AG04450 (cell line): ENCODE data around the gene MBOAT1. TPM values are rescaled to one million over a fixed set of nuclear protein-coding genes. Genes with fewer than 3 reads are reported as not detected.

ENCODE experiments used
- CTCF ChIA-PET: fragments of 300-600, 350-600 bp; formaldehyde crosslinking; extraction: SDS; loops from one replicate; lab custom pipeline; 2022; ENCODE audit warnings: antibody characterized with exemption, inconsistent platforms; lab: Charles Lee
- POLR2A ChIA-PET: fragments of 350-600 bp; formaldehyde crosslinking; extraction: SDS; loops from one replicate; lab custom pipeline; 2021; ENCODE audit warnings: antibody characterized with exemption, inconsistent platforms; lab: Yijun Ruan, JAX
- DNase-seq: peaks from one replicate; pipeline ENCODE4 v3.0.0-alpha.2; 2011; ENCODE audit warnings: low read depth, low spot score
- H3K27ac ChIP-seq: one replicate; pipeline ENCODE4 v1.5.1; 2012; ENCODE audit warnings: low read depth, low read length, control low read depth
- H3K27me3 ChIP-seq: one replicate; pipeline ENCODE4 v1.6.0; 2012; ENCODE audit warnings: low read length; ENCODE audit not compliant: control insufficient read depth, insufficient read depth
- H3K4me3 ChIP-seq: 2 replicates; pipeline ENCODE4 v1.5.1; 2011; ENCODE audit warnings: mild to moderate bottlenecking, low read depth, low read length, control low read depth
- H3K9me3 ChIP-seq: 2 replicates; pipeline ENCODE4 v1.5.1; 2012; ENCODE audit warnings: low read length; ENCODE audit not compliant: control insufficient read depth, insufficient read depth
- CTCF ChIP-seq: IDR thresholded peaks from 2 replicates; pipeline ENCODE4 v1.5.1; 2011; ENCODE audit warnings: low read depth, low read length, control low read depth, inconsistent platforms
- polyA plus RNA-seq: library from polyadenylated mRNA; depleted of rRNA; stranded (reverse); fragments of >200 nt; gene quantifications from 2 replicates; pipeline ENCODE4 v1.2.3, GENCODE V29; 2011

MBOAT1 gene
- polyA plus RNA-seq, 1 experiment, result 2.1 TPM

- Histone ChIP-seq H3K9me3 (no peaks in the 10 kb centered on the region), H3K27me3 (no peaks in the 10 kb centered on the region), H3K27ac (no peak overlapping the region), H3K4me3 (no peak overlapping the region)
- ChIA-PET POLR2A (no interaction called here), CTCF (interaction anchor here (0.6 kb wide), 1 partner anchor 46 kb away, joined by 3 read pairs; no protein-coding TSS in a partner anchor)
- no peak for TF ChIP-seq CTCF
- DNase-seq, result no peak
Measured at GRCh38 chr6:20217891-20218290, 5.6 kb upstream of the MBOAT1 start.

- no peaks in the 10 kb centered on the region for H3K9me3 ChIP-seq
- H3K27ac ChIP-seq, result no peak overlapping the region
- no peaks in the 10 kb centered on the region for H3K27me3 ChIP-seq
- H3K4me3 ChIP-seq, result no peak overlapping the region
- DNase-seq, result no peak
- CTCF ChIA-PET, result interaction anchor here (1.5 kb wide), 1 partner anchor 90 kb away, joined by 7 read pairs; no protein-coding TSS in a partner anchor
- no peak for TF ChIP-seq CTCF
- POLR2A ChIA-PET, result no interaction called here
Measured at GRCh38 chr6:20217324-20217855, 5.1 kb upstream of the MBOAT1 start.

GRCh38 chr6:20215310-20215709 is 3.0 kb upstream of the MBOAT1 start:
- POLR2A ChIA-PET, result no interaction called here
- no peak for DNase-seq
- H3K4me3 ChIP-seq, result no peak overlapping the region
- no peak overlapping the region for H3K27ac ChIP-seq
- no peaks in the 10 kb centered on the region for H3K27me3 ChIP-seq
- CTCF ChIA-PET, result no interaction called here
- no peak for TF ChIP-seq CTCF
- H3K9me3 ChIP-seq, result no peaks in the 10 kb centered on the region; the same call in 1 of the 2 replicates

- no peak for DNase-seq
- TF ChIP-seq CTCF, result no peak
- ChIA-PET POLR2A (interaction anchor here (0.9 kb wide), 1 partner anchor 87 kb away, joined by 3 read pairs; no protein-coding TSS in a partner anchor), CTCF (interaction anchor here (0.6 to 3.1 kb wide), 7 partner anchors 13 to 1948 kb away, joined by 3 to 18 read pairs (median 3); no protein-coding TSS in a partner anchor)
- Histone ChIP-seq H3K27me3 (no peaks in the 10 kb centered on the region), H3K27ac (peak overlapping the region; percentile 59), H3K9me3 (no peaks in the 10 kb centered on the region; the same call in 1 of the 2 replicates), H3K4me3 (peak overlapping the region; percentile 89)
Measured at GRCh38 chr6:20213271-20213798, 1.1 kb upstream of the MBOAT1 start.

- Histone ChIP-seq H3K27ac (no peak overlapping the region), H3K4me3 (peak overlapping the region; percentile 89), H3K27me3 (no peaks in the 10 kb centered on the region), H3K9me3 (no peaks in the 10 kb centered on the region; the same call in 1 of the 2 replicates)
- TF ChIP-seq CTCF, result no peak
- DNase-seq, result no peak
- CTCF ChIA-PET, result interaction anchor here (1.7 to 3.1 kb wide), 2 partner anchors 85 to 316 kb away, joined by 5 to 18 read pairs; no protein-coding TSS in a partner anchor
- POLR2A ChIA-PET, result no interaction called here
Measured at GRCh38 chr6:20211941-20212391, 303 bp downstream of the MBOAT1 start.
